ENCODE measurements around the gene CCDC183.

CCDC183 gene

GRCh38 chr9:136849960-136850865 is 54.1 kb downstream of the CCDC183 start:
- Histone ChIP-seq H3K27me3 (ENCODE audit: control insufficient read depth in 2 of 2, insufficient read depth in 2 of 2, low read length in 2 of 2) (peaks cover 0 to 3% of the 10 kb centered on the region in 2 donors), H3K9me3 (ENCODE audit: control insufficient read depth in 2 of 2, low read length in 2 of 2) (no peaks in the 10 kb centered on the region), H3K9ac (ENCODE audit: low read depth in 1 of 2, low read length in 2 of 2) (peak overlapping the region; percentile 70 to 82), H3K27ac (ENCODE audit: low read depth in 2 of 2, low read length in 2 of 2) (peak overlapping the region; percentile 77 to 94), H3K4me3 (ENCODE audit: low read length in 2 of 2) (peak overlapping the region; percentile 83 to 92), H3K4me1 (ENCODE audit: control insufficient read depth in 2 of 2, insufficient read depth in 2 of 2, low read length in 2 of 2) (peaks cover 17 to 25% of the 10 kb centered on the region in 2 donors), H3K36me3 (ENCODE audit: control insufficient read depth in 2 of 2, insufficient read depth in 2 of 2, low read length in 2 of 2) (peaks cover 4 to 10% of the 10 kb centered on the region in 2 donors)

- no peaks in the 10 kb centered on the region for H3K9me3 ChIP-seq (ENCODE audit: control insufficient read depth in 2 of 2, low read length in 2 of 2)
- H3K4me3 ChIP-seq (ENCODE audit: low read length in 2 of 2), result no peak overlapping the region
- H3K4me1 ChIP-seq (ENCODE audit: control insufficient read depth in 2 of 2, insufficient read depth in 2 of 2, low read length in 2 of 2), result peaks cover 17 to 25% of the 10 kb centered on the region in 2 donors
- H3K36me3 ChIP-seq (ENCODE audit: control insufficient read depth in 2 of 2, insufficient read depth in 2 of 2, low read length in 2 of 2), result peaks cover 4 to 10% of the 10 kb centered on the region in 2 donors
- peaks cover 0 to 3% of the 10 kb centered on the region in 2 donors for H3K27me3 ChIP-seq (ENCODE audit: control insufficient read depth in 2 of 2, insufficient read depth in 2 of 2, low read length in 2 of 2)
- H3K27ac ChIP-seq (ENCODE audit: low read depth in 2 of 2, low read length in 2 of 2), result no peak overlapping the region
- peak overlapping the region in 1 of 2 donors; percentile 82 for H3K9ac ChIP-seq (ENCODE audit: low read depth in 1 of 2, low read length in 2 of 2)
These were observed 55.0 kb downstream of the CCDC183 start for GRCh38 chr9:136850866-136851775.

- no peak within 1 kb of the TSS for H3K27ac ChIP-seq (ENCODE audit: low read depth in 2 of 2, low read length in 2 of 2)
- H3K27me3 ChIP-seq (ENCODE audit: control insufficient read depth in 2 of 2, insufficient read depth in 2 of 2, low read length in 2 of 2), result no peaks in the 10 kb centered on the region
- H3K4me1 ChIP-seq (ENCODE audit: control insufficient read depth in 2 of 2, insufficient read depth in 2 of 2, low read length in 2 of 2), result peaks cover 20 to 25% of the 10 kb centered on the region in 2 donors
- peak within 1 kb of the TSS in 1 of 2 donors; percentile 7 for H3K9ac ChIP-seq (ENCODE audit: low read depth in 1 of 2, low read length in 2 of 2)
- peaks cover 4 to 10% of the 10 kb centered on the region in 2 donors for H3K36me3 ChIP-seq (ENCODE audit: control insufficient read depth in 2 of 2, insufficient read depth in 2 of 2, low read length in 2 of 2)
- H3K9me3 ChIP-seq (ENCODE audit: control insufficient read depth in 2 of 2, low read length in 2 of 2), result no peaks in the 10 kb centered on the region
- no peak within 1 kb of the TSS for H3K4me3 ChIP-seq (ENCODE audit: low read length in 2 of 2)
These were observed 56.0 kb downstream of the CCDC183 start, which contains the start of gene MAMDC4 for GRCh38 chr9:136851941-136852663. Gene MAMDC4 (plus strand): TSS chr9:136852346. CDS start chr9:136852417, 71 bp downstream.

GRCh38 chr9:136852664-136853595 is 56.8 kb downstream of the CCDC183 start:
- Histone ChIP-seq H3K27me3 (ENCODE audit: control insufficient read depth in 2 of 2, insufficient read depth in 2 of 2, low read length in 2 of 2) (no peaks in the 10 kb centered on the region), H3K36me3 (ENCODE audit: control insufficient read depth in 2 of 2, insufficient read depth in 2 of 2, low read length in 2 of 2) (peaks cover 4 to 10% of the 10 kb centered on the region in 2 donors), H3K9me3 (ENCODE audit: control insufficient read depth in 2 of 2, low read length in 2 of 2) (no peaks in the 10 kb centered on the region), H3K9ac (ENCODE audit: low read depth in 1 of 2, low read length in 2 of 2) (peak overlapping the region in 1 of 2 donors; percentile 7), H3K4me1 (ENCODE audit: control insufficient read depth in 2 of 2, insufficient read depth in 2 of 2, low read length in 2 of 2) (peaks cover 29% of the 10 kb centered on the region in 2 donors), H3K27ac (ENCODE audit: low read depth in 2 of 2, low read length in 2 of 2) (no peak overlapping the region), H3K4me3 (ENCODE audit: low read length in 2 of 2) (no peak overlapping the region)

GRCh38 chr9:136853596-136854112 is 57.5 kb downstream of the CCDC183 start:
- H3K27me3 ChIP-seq (ENCODE audit: control insufficient read depth in 2 of 2, insufficient read depth in 2 of 2, low read length in 2 of 2), result no peaks in the 10 kb centered on the region
- H3K4me3 ChIP-seq (ENCODE audit: low read length in 2 of 2), result no peak overlapping the region
- H3K36me3 ChIP-seq (ENCODE audit: control insufficient read depth in 2 of 2, insufficient read depth in 2 of 2, low read length in 2 of 2), result peaks cover 4 to 10% of the 10 kb centered on the region in 2 donors
- H3K27ac ChIP-seq (ENCODE audit: low read depth in 2 of 2, low read length in 2 of 2), result no peak overlapping the region
- no peak overlapping the region for H3K9ac ChIP-seq (ENCODE audit: low read depth in 1 of 2, low read length in 2 of 2)
- no peaks in the 10 kb centered on the region for H3K9me3 ChIP-seq (ENCODE audit: control insufficient read depth in 2 of 2, low read length in 2 of 2)
- peaks cover 33 to 36% of the 10 kb centered on the region in 2 donors for H3K4me1 ChIP-seq (ENCODE audit: control insufficient read depth in 2 of 2, insufficient read depth in 2 of 2, low read length in 2 of 2)

GRCh38 chr9:136854113-136854841 is 58.1 kb downstream of the CCDC183 start:
- no peak overlapping the region for H3K9ac ChIP-seq (ENCODE audit: low read depth in 1 of 2, low read length in 2 of 2)
- H3K36me3 ChIP-seq (ENCODE audit: control insufficient read depth in 2 of 2, insufficient read depth in 2 of 2, low read length in 2 of 2), result peaks cover 4 to 10% of the 10 kb centered on the region in 2 donors
- no peaks in the 10 kb centered on the region for H3K9me3 ChIP-seq (ENCODE audit: control insufficient read depth in 2 of 2, low read length in 2 of 2)
- no peak overlapping the region for H3K4me3 ChIP-seq (ENCODE audit: low read length in 2 of 2)
- H3K27ac ChIP-seq (ENCODE audit: low read depth in 2 of 2, low read length in 2 of 2), result no peak overlapping the region
- H3K27me3 ChIP-seq (ENCODE audit: control insufficient read depth in 2 of 2, insufficient read depth in 2 of 2, low read length in 2 of 2), result no peaks in the 10 kb centered on the region
- H3K4me1 ChIP-seq (ENCODE audit: control insufficient read depth in 2 of 2, insufficient read depth in 2 of 2, low read length in 2 of 2), result peaks cover 39 to 42% of the 10 kb centered on the region in 2 donors

GRCh38 chr9:136854842-136855460 is 58.8 kb downstream of the CCDC183 start:
- no peaks in the 10 kb centered on the region for H3K9me3 ChIP-seq (ENCODE audit: control insufficient read depth in 2 of 2, low read length in 2 of 2)
- no peak overlapping the region for H3K9ac ChIP-seq (ENCODE audit: low read depth in 1 of 2, low read length in 2 of 2)
- H3K4me1 ChIP-seq (ENCODE audit: control insufficient read depth in 2 of 2, insufficient read depth in 2 of 2, low read length in 2 of 2), result peaks cover 43 to 44% of the 10 kb centered on the region in 2 donors
- peaks cover 4 to 10% of the 10 kb centered on the region in 2 donors for H3K36me3 ChIP-seq (ENCODE audit: control insufficient read depth in 2 of 2, insufficient read depth in 2 of 2, low read length in 2 of 2)
- H3K4me3 ChIP-seq (ENCODE audit: low read length in 2 of 2), result no peak overlapping the region
- no peaks in the 10 kb centered on the region for H3K27me3 ChIP-seq (ENCODE audit: control insufficient read depth in 2 of 2, insufficient read depth in 2 of 2, low read length in 2 of 2)
- no peak overlapping the region for H3K27ac ChIP-seq (ENCODE audit: low read depth in 2 of 2, low read length in 2 of 2)

GRCh38 chr9:136855461-136856078 is 59.4 kb downstream of the CCDC183 start:
- Histone ChIP-seq H3K4me1 (ENCODE audit: control insufficient read depth in 2 of 2, insufficient read depth in 2 of 2, low read length in 2 of 2) (peaks cover 42 to 44% of the 10 kb centered on the region in 2 donors), H3K4me3 (ENCODE audit: low read length in 2 of 2) (no peak overlapping the region), H3K9ac (ENCODE audit: low read depth in 1 of 2, low read length in 2 of 2) (peak overlapping the region in 1 of 2 donors; percentile 20), H3K27me3 (ENCODE audit: control insufficient read depth in 2 of 2, insufficient read depth in 2 of 2, low read length in 2 of 2) (no peaks in the 10 kb centered on the region), H3K27ac (ENCODE audit: low read depth in 2 of 2, low read length in 2 of 2) (no peak overlapping the region), H3K36me3 (ENCODE audit: control insufficient read depth in 2 of 2, insufficient read depth in 2 of 2, low read length in 2 of 2) (peaks cover 6 to 8% of the 10 kb centered on the region in 2 donors), H3K9me3 (ENCODE audit: control insufficient read depth in 2 of 2, low read length in 2 of 2) (no peaks in the 10 kb centered on the region)
